GM21367 (cell line): ENCODE results near the gene FGFR2.

Source experiments
- ATAC-seq: cut with Tn5 transposase; IDR thresholded peaks from one replicate; pipeline ENCODE4 v1.9.1; 2021; ENCODE audit not compliant: unreplicated experiment

Gene FGFR2

DNA sequence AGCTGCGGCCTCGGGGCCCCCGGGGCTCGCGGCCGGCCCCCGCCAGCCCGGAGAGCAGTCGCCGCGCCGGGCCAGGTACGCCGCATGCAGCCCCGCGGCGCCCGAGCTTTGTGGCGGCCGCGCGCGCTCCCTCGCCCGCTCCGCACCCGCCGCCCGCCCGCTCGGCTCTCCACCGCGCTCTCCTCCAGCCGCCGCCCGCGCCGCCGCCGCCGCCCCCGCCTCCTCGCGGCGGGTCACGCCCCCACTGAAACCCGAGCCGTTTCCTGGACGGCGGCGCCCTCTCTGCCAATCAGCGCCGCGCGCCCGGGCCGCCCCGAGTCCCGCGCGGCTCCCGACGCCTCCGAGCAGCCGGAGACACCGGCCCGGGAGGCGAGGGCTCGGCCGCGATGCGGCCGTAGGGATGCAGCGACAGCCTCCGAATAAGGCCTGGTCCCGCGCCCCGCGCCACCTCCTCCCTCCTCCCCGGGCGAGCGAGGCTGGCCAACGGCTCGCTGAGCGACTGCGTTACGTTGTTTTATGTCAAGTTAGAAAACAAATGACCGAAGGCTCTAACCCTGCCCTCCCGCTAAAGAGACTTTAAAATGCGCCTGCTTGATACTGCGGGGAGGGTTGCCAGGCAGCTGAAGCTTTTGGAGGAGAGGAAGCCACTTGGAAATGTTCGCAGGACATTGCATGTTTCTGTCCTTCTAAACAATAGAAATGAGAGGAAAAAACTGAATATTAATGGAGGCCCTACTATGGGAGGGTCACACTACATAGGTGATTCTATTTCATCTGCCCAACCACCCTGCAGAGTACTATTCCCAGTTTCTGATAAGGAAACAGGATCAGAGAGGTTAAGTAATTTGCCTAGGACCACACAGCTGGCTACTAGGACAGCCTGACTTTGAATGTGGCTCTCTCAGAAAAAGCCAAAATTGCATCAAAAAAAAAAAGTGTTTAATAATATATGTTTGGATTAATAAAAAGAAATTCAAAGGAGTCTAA is at the start of gene FGFR2:
TSS of gene FGFR2 (minus strand) at position 182 of the 987 bp plus-strand sequence. CDS start 4,627 bp downstream, outside the sequence.
- ATAC-seq, result peak; percentile 91

- no peak for ATAC-seq
These were observed 49.2 kb upstream of the FGFR2 start for GRCh38 chr10:121647401-121647800.

DNA sequence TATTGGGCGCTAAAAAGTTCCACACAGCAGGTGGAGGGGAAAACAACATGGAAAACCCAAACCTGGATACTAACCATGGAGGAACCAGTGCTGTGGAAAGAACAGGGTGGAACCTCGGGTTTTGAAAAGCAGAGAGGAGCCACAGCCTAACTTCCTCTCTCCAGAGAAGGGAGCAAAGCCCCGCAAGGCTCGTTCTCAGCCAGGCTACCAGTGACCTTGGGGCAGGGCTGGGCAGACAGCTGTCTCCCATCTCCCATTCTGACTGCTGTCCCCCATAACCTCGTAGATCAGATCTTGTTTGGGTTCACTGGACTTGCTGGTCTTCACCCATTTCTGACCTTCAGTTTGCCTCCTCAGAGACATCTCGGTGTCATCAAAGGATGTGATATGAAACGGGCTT is 47.5 kb upstream of the FGFR2 start:
- no peak for ATAC-seq

GRCh38 chr10:121644501-121644900 is 46.3 kb upstream of the FGFR2 start:
- ATAC-seq, result no peak

GRCh38 chr10:121640266-121640665 is 42.0 kb upstream of the FGFR2 start:
- ATAC-seq, result no peak

- no peak for ATAC-seq
These were observed 41.2 kb upstream of the FGFR2 start for GRCh38 chr10:121639416-121639815.

GRCh38 chr10:121637437-121637836 is 39.2 kb upstream of the FGFR2 start:
- no peak for ATAC-seq

- no peak for ATAC-seq
These were observed 34.8 kb upstream of the FGFR2 start for GRCh38 chr10:121633056-121633455.

- ATAC-seq, result no peak
These were observed 33.3 kb upstream of the FGFR2 start for GRCh38 chr10:121631365-121632029.

- no peak for ATAC-seq
These were observed 30.6 kb upstream of the FGFR2 start for GRCh38 chr10:121628859-121629258.

GRCh38 chr10:121627876-121628581 is 29.8 kb upstream of the FGFR2 start:
- ATAC-seq, result no peak

GRCh38 chr10:121624836-121625486 is 26.7 kb upstream of the FGFR2 start:
- ATAC-seq, result no peak

DNA sequence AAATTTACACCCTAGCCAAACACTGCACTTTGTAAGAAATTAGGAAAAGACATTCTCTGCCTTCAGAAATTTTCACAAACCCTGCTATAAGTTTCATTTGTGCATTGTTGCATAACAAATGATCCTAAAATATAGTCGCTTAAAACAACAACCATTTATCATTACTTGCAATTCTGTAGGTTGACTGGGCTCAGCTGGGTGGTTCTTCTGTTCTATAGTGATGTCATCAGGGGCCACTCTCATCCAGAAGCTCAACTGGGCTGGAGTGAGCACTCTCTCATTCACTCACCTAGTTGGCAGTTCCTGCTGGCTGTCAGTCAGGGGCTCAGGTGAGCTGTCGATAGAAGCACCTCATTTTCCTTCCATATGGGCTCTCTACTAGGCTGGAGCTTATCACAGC is 20.7 kb upstream of the FGFR2 start:
- no peak for ATAC-seq

DNA sequence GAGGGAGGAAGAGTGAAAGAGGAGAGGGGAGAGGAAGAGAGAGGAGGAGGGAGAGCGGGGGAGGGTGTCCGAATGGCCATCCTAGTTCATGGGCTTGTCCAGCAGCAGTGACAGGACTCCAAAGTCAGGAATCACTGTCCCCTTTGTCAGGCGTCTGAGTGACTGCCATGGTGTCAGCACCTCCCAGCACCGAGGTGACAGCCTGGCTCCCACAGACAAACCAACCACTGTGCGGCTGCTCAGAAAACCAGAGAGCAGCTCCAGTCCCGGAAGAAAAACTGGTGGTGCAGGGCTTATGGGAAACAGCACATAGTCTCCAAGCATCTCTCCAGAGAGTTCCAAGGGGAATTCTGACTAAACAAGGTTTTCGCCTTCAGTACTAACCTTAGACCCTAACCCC is 18.9 kb upstream of the FGFR2 start:
- ATAC-seq, result no peak

GRCh38 chr10:121616291-121616690 is 18.0 kb upstream of the FGFR2 start:
- ATAC-seq, result no peak

DNA sequence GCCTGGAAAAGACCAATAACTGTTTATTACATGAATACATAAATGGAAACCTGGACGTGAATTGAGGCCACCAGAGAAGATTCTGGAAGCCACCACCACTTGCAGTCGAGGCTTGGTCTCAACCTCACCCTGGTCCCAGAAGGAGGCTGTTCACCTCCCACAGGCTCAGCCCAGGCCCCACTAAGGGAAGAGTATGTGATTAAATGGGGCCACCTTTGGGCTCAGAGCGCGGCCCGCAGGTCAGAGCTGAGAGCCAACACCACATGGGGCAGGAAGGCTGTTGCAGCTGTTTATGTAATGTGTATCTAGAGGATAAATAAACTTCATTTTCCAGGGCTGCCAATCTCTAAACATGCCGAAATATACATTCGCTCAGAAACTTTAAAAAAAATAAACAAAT is 17.6 kb upstream of the FGFR2 start:
- no peak for ATAC-seq

GRCh38 chr10:121615435-121615793 is 17.2 kb upstream of the FGFR2 start:
- ATAC-seq, result no peak

GRCh38 chr10:121614613-121615434 is 16.6 kb upstream of the FGFR2 start:
- no peak for ATAC-seq

DNA sequence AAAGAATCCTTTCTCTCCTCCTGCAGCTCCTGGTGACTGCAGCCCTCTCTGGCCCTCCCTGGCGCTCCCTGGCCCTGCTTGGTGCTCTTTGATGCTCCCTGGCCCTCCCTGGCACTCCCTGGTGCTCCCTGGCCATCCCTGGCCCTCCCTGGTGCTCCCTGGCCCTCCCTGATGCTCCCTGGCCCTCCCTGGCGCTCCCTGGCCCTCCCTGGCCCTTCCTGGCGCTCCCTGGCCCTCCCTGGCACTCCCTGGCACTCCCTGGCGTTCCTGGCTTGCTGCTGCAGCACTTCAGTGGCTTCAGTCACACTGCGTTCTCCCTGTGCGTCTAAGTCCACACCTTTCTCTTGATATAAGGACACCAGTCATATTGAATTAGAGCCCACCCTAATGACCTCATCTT is 15.2 kb upstream of the FGFR2 start:
- no peak for ATAC-seq
